IPS-20b (cell line): ENCODE results near the gene GRIK1.

Source experiments
- H3K27ac ChIP-seq: one replicate; pipeline ENCODE4 v1.5.1; 2013; ENCODE audit warnings: low read length
- H3K27me3 ChIP-seq: 2 replicates; pipeline ENCODE4 v1.6.1; 2013; ENCODE audit warnings: mild to moderate bottlenecking, low read length, inconsistent platforms; ENCODE audit not compliant: insufficient read depth
- H3K36me3 ChIP-seq: 2 replicates; pipeline ENCODE4 v1.6.1; 2013; ENCODE audit warnings: low read depth, mild to moderate bottlenecking, inconsistent platforms, low read length, moderate library complexity; ENCODE audit not compliant: insufficient read depth
- H3K4me1 ChIP-seq: 2 replicates; pipeline ENCODE4 v1.6.1; 2013; ENCODE audit warnings: mild to moderate bottlenecking, control low read depth, inconsistent platforms, low read length, moderate library complexity; ENCODE audit not compliant: insufficient read depth
- H3K4me3 ChIP-seq: 2 replicates; pipeline ENCODE4 v1.5.1; 2013; ENCODE audit warnings: mild to moderate bottlenecking, low read length, inconsistent platforms
- H3K9ac ChIP-seq: 2 replicates; pipeline ENCODE4 v1.6.1; 2013; ENCODE audit warnings: low read depth, mild to moderate bottlenecking, inconsistent platforms, low read length, moderate library complexity
- H3K9me3 ChIP-seq: 2 replicates; pipeline ENCODE4 v1.6.1; 2013; ENCODE audit warnings: mild to moderate bottlenecking, low read depth, low read length, inconsistent platforms; ENCODE audit not compliant: insufficient read depth

The GRIK1 gene

DNA sequence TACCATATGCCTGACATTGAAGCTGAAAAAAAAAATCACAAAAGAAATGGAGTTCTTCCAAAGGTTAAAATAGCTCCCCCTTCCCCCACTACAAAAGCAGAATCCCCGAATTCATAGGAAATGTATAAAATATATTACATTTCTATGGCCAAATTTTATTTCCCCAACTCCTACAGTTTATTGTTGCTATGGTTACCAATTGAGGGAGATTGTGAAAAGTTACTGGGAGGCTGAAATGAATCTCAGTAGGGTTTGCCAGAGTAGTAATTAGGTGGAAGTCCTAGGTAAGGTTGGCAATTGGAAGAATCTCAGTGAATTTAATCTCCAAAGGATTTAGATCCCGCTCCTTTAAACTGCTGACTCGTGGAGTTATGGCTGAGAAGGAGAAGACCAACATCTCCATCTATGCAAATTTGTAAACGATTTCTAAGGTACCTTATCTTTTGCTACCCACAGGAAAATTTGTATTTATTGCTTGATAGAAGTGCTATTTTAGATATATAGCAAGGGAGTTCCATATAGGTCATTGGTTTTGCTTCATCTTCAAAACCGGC lies 359.0 kb downstream of the GRIK1 start:
- Histone ChIP-seq H3K27me3 (no peaks in the 10 kb centered on the region), H3K9me3 (no peaks in the 10 kb centered on the region), H3K36me3 (no peaks in the 10 kb centered on the region)

DNA sequence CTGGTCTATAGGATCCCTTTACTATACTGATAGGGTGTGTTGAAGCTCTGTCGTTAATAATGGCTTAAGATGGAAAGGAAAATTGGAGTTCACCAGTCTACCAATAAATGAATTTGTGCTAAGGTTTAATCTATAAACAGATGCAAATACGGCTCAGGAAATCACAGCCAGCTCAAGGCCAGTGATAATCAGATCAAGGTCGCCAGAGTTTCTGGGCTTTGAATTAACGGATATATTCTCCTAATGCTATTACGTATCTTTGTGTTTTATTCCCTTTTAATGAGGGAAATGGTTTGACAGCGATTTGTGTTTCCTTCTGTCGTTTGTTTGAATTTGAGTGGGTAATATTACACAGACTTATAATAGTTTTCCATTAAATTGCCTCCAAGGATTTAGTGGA lies 361.5 kb downstream of the GRIK1 start:
- H3K27me3 ChIP-seq, result no peaks in the 10 kb centered on the region
- H3K36me3 ChIP-seq, result no peaks in the 10 kb centered on the region
- H3K27ac ChIP-seq, result no peak overlapping the region
- H3K9me3 ChIP-seq, result no peaks in the 10 kb centered on the region
- H3K4me1 ChIP-seq, result no peaks in the 10 kb centered on the region
- no peak overlapping the region for H3K9ac ChIP-seq
- no peak overlapping the region for H3K4me3 ChIP-seq

More for the DNA sequence above, 359.0 kb downstream of the GRIK1 start:
- Histone ChIP-seq H3K27ac (no peak overlapping the region), H3K4me3 (no peak overlapping the region), H3K9ac (no peak overlapping the region), H3K4me1 (no peaks in the 10 kb centered on the region)

DNA sequence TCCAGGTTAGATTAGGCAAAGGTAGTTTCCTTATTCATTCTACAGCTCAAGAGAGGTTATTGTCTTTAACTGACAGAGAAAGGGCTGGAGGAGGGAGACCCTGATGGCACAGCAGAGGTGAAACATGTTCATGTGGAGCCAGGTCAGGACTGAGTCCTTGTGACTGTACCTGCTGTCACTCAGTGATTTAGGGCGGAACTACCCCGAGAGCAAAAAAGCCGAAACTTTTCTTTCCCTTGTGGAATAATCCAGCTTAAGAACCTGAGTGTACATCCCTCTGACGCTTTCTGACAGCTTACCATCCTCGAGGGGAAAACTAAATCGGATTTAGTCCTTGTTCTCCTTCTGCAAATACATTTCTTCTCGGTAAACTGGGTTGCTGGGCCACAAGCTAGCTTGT lies 367.8 kb downstream of the GRIK1 start:
- H3K4me3 ChIP-seq, result no peak overlapping the region
- no peaks in the 10 kb centered on the region for H3K27me3 ChIP-seq
- no peak overlapping the region for H3K9ac ChIP-seq
- no peaks in the 10 kb centered on the region for H3K4me1 ChIP-seq
- H3K9me3 ChIP-seq, result no peaks in the 10 kb centered on the region
- no peak overlapping the region for H3K27ac ChIP-seq
- no peaks in the 10 kb centered on the region for H3K36me3 ChIP-seq

DNA sequence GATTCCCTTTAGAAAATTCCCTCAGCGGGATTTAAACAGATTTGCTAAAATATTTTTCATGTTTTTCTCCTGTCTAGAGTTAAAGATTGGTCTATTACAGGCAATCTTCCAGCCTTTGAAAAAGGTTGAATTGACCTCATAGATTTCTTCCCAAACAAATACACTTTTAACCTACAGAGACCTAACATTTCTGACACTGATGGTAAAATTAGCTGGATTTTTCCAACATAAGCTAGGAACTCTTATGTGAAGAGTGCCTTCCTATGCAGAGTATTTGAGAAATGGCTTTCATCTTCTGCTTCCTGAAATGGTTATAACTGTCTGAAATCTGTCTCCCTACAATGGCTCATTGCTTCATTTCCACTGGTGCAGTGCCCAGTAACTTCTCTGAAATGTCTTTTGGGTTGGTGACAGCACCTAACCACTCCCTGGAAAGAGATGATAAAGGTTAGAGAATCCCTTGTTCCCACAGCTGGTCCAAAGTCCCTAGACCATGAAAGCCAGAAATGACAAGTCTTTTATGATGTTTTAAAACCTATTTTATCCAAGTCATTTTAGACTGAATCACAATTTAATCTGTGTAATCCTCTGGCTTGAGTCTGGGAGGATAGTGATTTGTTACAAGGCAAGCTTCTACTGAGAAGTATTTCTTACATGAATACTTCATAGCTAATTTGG lies 371.6 kb downstream of the GRIK1 start:
- no peaks in the 10 kb centered on the region for H3K4me1 ChIP-seq
- no peak overlapping the region for H3K4me3 ChIP-seq
- no peaks in the 10 kb centered on the region for H3K27me3 ChIP-seq
- no peaks in the 10 kb centered on the region for H3K9me3 ChIP-seq
- H3K27ac ChIP-seq, result no peak overlapping the region
- no peak overlapping the region for H3K9ac ChIP-seq
- no peaks in the 10 kb centered on the region for H3K36me3 ChIP-seq

DNA sequence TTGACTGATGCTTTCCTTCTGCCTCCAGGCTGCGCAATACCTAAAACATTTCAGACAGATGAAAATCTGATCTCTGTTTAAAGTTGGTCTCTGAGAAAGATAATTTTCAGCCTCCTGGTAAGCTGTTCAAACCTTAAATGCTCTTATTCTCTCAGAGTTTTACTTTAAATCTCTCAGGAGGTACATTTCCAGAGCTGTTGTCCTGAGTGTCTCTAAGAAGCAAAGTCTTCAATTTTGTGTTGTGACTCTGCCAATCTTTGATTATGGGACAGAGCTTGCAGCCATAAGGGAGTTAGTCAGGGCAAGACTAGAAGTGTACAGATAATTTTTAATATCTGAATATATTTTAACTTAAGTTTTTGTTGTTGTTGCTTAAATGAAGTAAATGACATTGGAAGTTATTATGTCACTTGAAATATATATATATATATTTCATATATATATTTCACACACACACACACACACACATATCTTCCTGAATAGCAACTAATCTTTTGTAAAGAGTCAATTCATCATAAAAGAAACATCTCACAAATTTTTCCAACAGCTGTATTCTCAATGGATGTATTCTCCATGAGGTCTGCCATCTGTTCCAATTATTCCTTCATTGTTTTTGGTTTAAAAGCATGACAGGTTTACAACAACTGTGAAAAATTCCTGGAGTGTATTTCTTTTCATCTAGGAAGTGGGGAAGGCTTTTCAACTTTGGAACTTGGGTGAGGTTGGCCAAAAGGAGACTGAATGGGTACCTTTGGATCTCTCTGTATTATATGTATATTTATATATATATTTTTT lies 381.7 kb downstream of the GRIK1 start:
- no peak overlapping the region for H3K9ac ChIP-seq
- no peaks in the 10 kb centered on the region for H3K27me3 ChIP-seq
- no peaks in the 10 kb centered on the region for H3K36me3 ChIP-seq
- no peaks in the 10 kb centered on the region for H3K9me3 ChIP-seq
- H3K27ac ChIP-seq, result no peak overlapping the region
- no peak overlapping the region for H3K4me3 ChIP-seq
- no peaks in the 10 kb centered on the region for H3K4me1 ChIP-seq

DNA sequence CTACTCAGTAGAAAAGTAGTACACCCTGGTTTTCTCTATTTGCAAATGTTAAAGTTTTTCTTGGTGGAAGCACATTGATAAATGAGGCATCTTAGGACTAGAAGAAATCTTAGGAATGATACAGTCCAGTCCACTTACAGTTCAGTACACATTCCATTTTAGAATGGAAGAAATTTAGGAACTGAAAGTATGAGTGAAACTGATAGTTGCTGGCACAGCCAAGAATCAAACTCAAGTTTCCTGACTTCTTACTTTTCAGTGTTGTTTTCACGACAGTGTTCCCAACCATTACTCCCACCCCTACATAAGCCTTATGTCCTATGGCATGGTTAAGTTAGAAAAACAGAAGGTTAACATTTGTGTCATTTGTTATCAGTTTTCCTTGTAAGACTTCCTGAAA lies 382.6 kb downstream of the GRIK1 start:
- Histone ChIP-seq H3K4me1 (no peaks in the 10 kb centered on the region), H3K27me3 (no peaks in the 10 kb centered on the region), H3K9me3 (no peaks in the 10 kb centered on the region), H3K36me3 (no peaks in the 10 kb centered on the region), H3K9ac (no peak overlapping the region), H3K4me3 (no peak overlapping the region), H3K27ac (no peak overlapping the region)

DNA sequence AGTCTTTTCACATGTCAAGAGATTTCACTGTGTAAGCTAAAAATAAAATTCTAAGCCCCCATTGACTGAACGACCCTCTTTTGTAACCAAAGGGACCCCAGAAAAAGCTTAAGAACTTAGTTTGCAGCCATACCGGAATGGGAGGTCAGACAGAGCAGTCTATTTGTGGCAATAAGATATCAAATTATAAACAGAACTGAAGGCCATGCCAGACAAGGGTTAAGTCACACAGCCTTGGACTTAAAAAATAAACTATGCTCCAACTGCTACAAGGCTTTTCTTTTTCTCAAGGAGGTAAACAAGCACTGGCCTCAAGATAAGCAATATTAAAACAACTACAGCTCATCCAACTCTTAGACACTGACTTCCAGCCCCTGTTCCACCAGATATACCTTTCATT lies 384.2 kb downstream of the GRIK1 start:
- Histone ChIP-seq H3K4me1 (no peaks in the 10 kb centered on the region), H3K4me3 (no peak overlapping the region), H3K9ac (no peak overlapping the region), H3K36me3 (no peaks in the 10 kb centered on the region), H3K9me3 (no peaks in the 10 kb centered on the region), H3K27ac (no peak overlapping the region), H3K27me3 (no peaks in the 10 kb centered on the region)

DNA sequence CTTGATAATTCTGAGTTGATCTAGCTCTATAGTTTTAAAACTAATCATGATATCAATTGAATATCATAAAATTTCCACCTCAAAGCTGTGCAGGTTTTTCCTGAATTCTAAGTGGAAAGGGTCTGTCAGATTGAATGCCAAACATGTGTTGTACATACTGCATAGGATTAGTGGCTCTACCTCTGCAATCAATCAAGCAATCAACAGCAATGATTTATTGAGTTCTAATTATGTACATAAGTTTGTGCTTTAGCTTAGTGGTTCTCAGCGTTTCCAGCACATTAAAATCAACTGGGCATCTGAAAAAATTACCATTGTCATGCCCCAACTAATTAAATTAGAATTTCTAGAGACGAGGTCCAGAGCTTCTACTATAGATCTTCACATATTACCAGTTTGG lies 389.6 kb downstream of the GRIK1 start:
- no peaks in the 10 kb centered on the region for H3K9me3 ChIP-seq
- peaks cover 4% of the 10 kb centered on the region; the same call in 1 of the 2 replicates for H3K4me1 ChIP-seq
- H3K27ac ChIP-seq, result no peak overlapping the region
- no peak overlapping the region for H3K4me3 ChIP-seq
- H3K9ac ChIP-seq, result no peak overlapping the region
- H3K36me3 ChIP-seq, result no peaks in the 10 kb centered on the region
- no peaks in the 10 kb centered on the region for H3K27me3 ChIP-seq

DNA sequence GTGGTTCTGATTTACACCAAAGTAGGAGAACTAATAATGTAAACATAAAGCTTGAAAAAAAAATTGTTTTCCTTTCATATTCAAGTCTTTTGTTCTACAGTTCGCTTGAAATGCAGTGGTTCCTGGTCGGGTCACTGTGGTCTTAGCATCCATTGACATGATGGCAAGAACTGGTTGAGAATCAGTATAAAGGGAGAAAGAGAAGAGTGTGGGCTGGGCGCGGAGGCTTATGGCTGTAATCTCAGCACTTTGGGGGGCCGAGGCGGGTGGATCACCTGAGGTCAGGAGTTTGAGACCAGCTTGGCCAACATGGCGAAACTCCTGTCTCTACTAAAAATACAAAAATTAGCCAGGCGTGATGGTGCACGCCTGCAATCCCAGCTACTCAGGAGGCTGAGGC lies 390.2 kb downstream of the GRIK1 start:
- no peaks in the 10 kb centered on the region for H3K36me3 ChIP-seq
- H3K27me3 ChIP-seq, result no peaks in the 10 kb centered on the region
- no peak overlapping the region for H3K9ac ChIP-seq
- peaks cover 4% of the 10 kb centered on the region; the same call in 1 of the 2 replicates for H3K4me1 ChIP-seq
- no peak overlapping the region for H3K4me3 ChIP-seq
- H3K27ac ChIP-seq, result no peak overlapping the region
- no peaks in the 10 kb centered on the region for H3K9me3 ChIP-seq

DNA sequence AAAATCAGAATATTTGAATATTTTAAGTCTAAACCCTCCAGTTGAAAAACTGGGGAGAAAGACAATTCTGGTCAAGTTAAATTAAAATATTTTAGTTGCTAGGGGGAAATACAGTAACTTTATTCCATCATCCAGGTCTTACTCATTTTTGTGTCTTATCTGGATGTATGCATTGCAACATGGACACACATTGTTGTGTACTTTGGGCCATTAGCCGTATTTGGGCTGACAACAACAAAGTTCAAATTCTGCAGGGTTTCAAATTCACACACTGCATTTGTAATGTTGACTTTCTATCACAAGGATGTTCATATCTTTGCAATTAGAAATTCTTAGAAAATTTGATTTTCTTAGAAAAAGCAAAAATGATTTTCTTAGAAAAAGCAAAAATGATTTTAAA lies 391.8 kb downstream of the GRIK1 start:
- Histone ChIP-seq H3K9ac (no peak overlapping the region), H3K27me3 (no peaks in the 10 kb centered on the region), H3K4me3 (no peak overlapping the region), H3K4me1 (peaks cover 4% of the 10 kb centered on the region; the same call in 1 of the 2 replicates), H3K9me3 (no peaks in the 10 kb centered on the region), H3K27ac (no peak overlapping the region), H3K36me3 (no peaks in the 10 kb centered on the region)

DNA sequence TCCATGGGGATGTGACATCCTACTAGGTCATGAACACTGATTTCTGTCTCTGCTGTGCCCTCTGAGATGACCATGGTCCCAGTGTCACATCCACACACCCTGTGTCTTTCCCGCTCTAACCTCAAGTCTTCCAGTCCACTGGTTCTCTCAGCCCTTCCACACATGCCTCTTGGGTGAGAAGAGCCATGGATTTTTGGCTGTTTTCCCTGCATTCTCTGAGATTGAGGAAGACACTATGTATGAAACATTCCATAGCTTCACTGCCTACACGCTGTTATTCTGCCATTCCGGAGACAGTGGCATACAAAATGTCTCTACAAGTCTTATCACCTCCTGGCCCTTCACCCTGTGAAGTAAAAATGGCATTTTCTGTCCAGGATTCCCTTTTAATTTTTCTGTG lies 393.7 kb downstream of the GRIK1 start:
- H3K9ac ChIP-seq, result no peak overlapping the region
- H3K36me3 ChIP-seq, result no peaks in the 10 kb centered on the region
- H3K4me3 ChIP-seq, result no peak overlapping the region
- no peak overlapping the region for H3K27ac ChIP-seq
- H3K4me1 ChIP-seq, result peaks cover 4% of the 10 kb centered on the region; the same call in 1 of the 2 replicates
- no peaks in the 10 kb centered on the region for H3K27me3 ChIP-seq
- no peaks in the 10 kb centered on the region for H3K9me3 ChIP-seq

DNA sequence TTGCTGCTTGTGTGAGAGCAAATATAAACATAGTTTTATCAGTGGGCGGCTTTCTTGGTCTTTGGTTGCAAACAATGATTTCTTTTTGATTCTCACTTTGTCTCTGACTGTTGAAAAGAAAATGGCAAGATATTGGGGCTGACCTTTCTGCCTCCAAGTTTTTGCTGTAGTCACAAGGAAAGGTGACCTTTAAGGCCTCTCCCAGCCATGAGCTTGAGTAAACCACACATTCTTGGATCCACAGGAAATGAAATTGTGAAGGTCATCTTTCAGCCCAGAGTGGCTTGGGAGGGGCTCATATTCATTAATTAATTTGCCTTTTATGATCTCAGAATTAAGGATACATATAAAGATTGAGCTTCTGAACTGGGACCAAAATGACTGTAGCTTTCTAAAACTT lies 399.5 kb downstream of the GRIK1 start:
- H3K4me1 ChIP-seq, result no peaks in the 10 kb centered on the region
- no peaks in the 10 kb centered on the region for H3K9me3 ChIP-seq
- H3K9ac ChIP-seq, result no peak overlapping the region
- no peak overlapping the region for H3K4me3 ChIP-seq
- no peaks in the 10 kb centered on the region for H3K27me3 ChIP-seq
- no peak overlapping the region for H3K27ac ChIP-seq
- no peaks in the 10 kb centered on the region for H3K36me3 ChIP-seq
